Upper lobe of left lung (tissue), 6 donors: ENCODE results near the gene CUBN. TPM values are rescaled to one million over a fixed set of nuclear protein-coding genes. Genes with fewer than 3 reads are reported as not detected.

Experiments
- ATAC-seq, 2 donors: fragments of 200-7000 bp; cut with Tn5 transposase; one replicate each; pipeline ENCODE4 v1.9.1; 2022; ENCODE audit warnings: mild to moderate bottlenecking in 2 of 2, moderate library complexity in 2 of 2; ENCODE audit not compliant: low FRiP score in 2 of 2
- DNase-seq, 2 donors: peaks; one replicate each; pipeline ENCODE4 v3.0.0-alpha.2; 2019 to 2020
- H3K27ac ChIP-seq, 4 donors: fragments of 200-600 bp; sonication (generic); one replicate each; pipeline ENCODE4 v1.5.1; 2016 to 2019
- H3K27me3 ChIP-seq, 4 donors: fragments of 200-600 bp; sonication (generic); one replicate each; pipeline ENCODE4 v1.5.1; 2017 to 2019
- H3K36me3 ChIP-seq, 4 donors: fragments of 200-600 bp; sonication (generic); one replicate each; pipeline ENCODE4 v1.5.1; 2016 to 2019
- H3K4me1 ChIP-seq, 4 donors: fragments of 200-600 bp; sonication (generic); one replicate each; pipeline ENCODE4 v1.5.1; 2018 to 2019
- H3K4me3 ChIP-seq, 4 donors: fragments of 200-600 bp; sonication (generic); one replicate each; pipeline ENCODE4 v1.5.1; 2017 to 2019; ENCODE audit warnings: mild to moderate bottlenecking in 2 of 4, moderate library complexity in 1 of 4
- H3K9me3 ChIP-seq, 4 donors: fragments of 200-600 bp; sonication (generic); one replicate each; pipeline ENCODE4 v1.5.1; 2018 to 2019
- CTCF ChIP-seq, 6 experiments: fragments of 450-650 bp in 4 of 6; fragments of 200-600 bp in 2 of 6; sonication (generic) in 2 of 6; IDR thresholded peaks; one replicate each; pipeline ENCODE4 v1.5.1; 2016 to 2019; ENCODE audit warnings: antibody characterized with exemption in 6 of 6
- EP300 ChIP-seq, 4 donors: sonication (generic); formaldehyde crosslinking; IDR thresholded peaks; one replicate each; pipeline ENCODE4 v1.5.1; 2017; ENCODE audit warnings: antibody characterized with exemption in 4 of 4, control low read depth in 2 of 4
- POLR2A ChIP-seq, 4 donors: fragments of 450-650 bp; IDR thresholded peaks; one replicate each; pipeline ENCODE4 v1.5.1; 2016 to 2017; ENCODE audit warnings: antibody characterized with exemption in 4 of 4, mild to moderate bottlenecking in 2 of 4
- POLR2AphosphoS5 ChIP-seq, 2 donors: sonication (generic); formaldehyde crosslinking; IDR thresholded peaks; one replicate each; pipeline ENCODE4 v1.5.1; 2017; ENCODE audit warnings: antibody characterized with exemption in 2 of 2
- WGBS, 2 donors: methylation state at CpG; one replicate each; pipeline ENCODE4 v1.1.5; 2017 to 2018; 5-methylcytosine and 5-hydroxymethylcytosine counted together
- total RNA-seq, 6 donors: library from RNA; depleted of rRNA in 4 of 6; stranded (reverse); fragments of >200 nt in 4 of 6; gene quantifications; one replicate each; pipeline versions ENCODE4 v1.1.0 to v1.2.1, GENCODE V29; 2016 to 2021
- donor health status: DM: no; HTN: no; CAD: no; lungs with moderate emphysema.
- donor health status: DM: no; HTN: yes; CAD: no; lungs with severe emphysema.

Gene CUBN
- total RNA-seq, 6 donors from 2014 or later = 1.0 to 9.4 (median 5.3) TPM

- H3K9me3 ChIP-seq = peaks cover 0 to 15% (median 12%) of the 10 kb centered on the region in 4 donors
- ATAC-seq = no peak
- no peak overlapping the region for H3K27ac ChIP-seq
- no peaks in the 10 kb centered on the region for H3K27me3 ChIP-seq
- TF ChIP-seq POLR2AphosphoS5 (IDR thresholded peaks at IDR 0.05) = no peak
- no peak for TF ChIP-seq POLR2A (IDR thresholded peaks at IDR 0.05)
- no peak for TF ChIP-seq CTCF (IDR thresholded peaks at IDR 0.05)
- no peak for TF ChIP-seq EP300 (IDR thresholded peaks at IDR 0.05)
- 90% methylated on average over 1 of the region's 1 CpG for WGBS, 2 donors
- peaks cover 10 to 26% (median 16%) of the 10 kb centered on the region in 4 donors for H3K4me1 ChIP-seq
- no peak overlapping the region for H3K4me3 ChIP-seq
- no peak for DNase-seq
- H3K36me3 ChIP-seq = no peaks in the 10 kb centered on the region
Measured at GRCh38 chr10:16820018-16820417, 309.6 kb downstream of the CUBN start.

- ATAC-seq = no peak
- H3K36me3 ChIP-seq = no peaks in the 10 kb centered on the region
- peaks cover 0 to 15% (median 12%) of the 10 kb centered on the region in 4 donors for H3K9me3 ChIP-seq
- no peak for TF ChIP-seq CTCF (IDR thresholded peaks at IDR 0.05)
- TF ChIP-seq POLR2A (IDR thresholded peaks at IDR 0.05) = no peak
- TF ChIP-seq POLR2AphosphoS5 (IDR thresholded peaks at IDR 0.05) = no peak
- TF ChIP-seq EP300 (IDR thresholded peaks at IDR 0.05) = no peak
- DNase-seq = no peak
- peaks cover 10 to 29% (median 17%) of the 10 kb centered on the region in 4 donors for H3K4me1 ChIP-seq
- no peaks in the 10 kb centered on the region for H3K27me3 ChIP-seq
- H3K27ac ChIP-seq = no peak overlapping the region
- WGBS, 2 donors = 66 to 82% methylated on average over 3 of the region's 3 CpGs
- H3K4me3 ChIP-seq = no peak overlapping the region
Measured at GRCh38 chr10:16819436-16819835, 310.2 kb downstream of the CUBN start.

GRCh38 chr10:16819026-16819425 is 310.6 kb downstream of the CUBN start:
- no peak for ATAC-seq
- no peak for DNase-seq
- 85 to 87% methylated on average over 6 of the region's 6 CpGs for WGBS, 2 donors
- Histone ChIP-seq H3K27ac (no peak overlapping the region), H3K9me3 (peaks cover 0 to 15% (median 12%) of the 10 kb centered on the region in 4 donors), H3K27me3 (no peaks in the 10 kb centered on the region), H3K4me1 (peaks cover 10 to 29% (median 17%) of the 10 kb centered on the region in 4 donors), H3K4me3 (no peak overlapping the region), H3K36me3 (no peaks in the 10 kb centered on the region)
- TF ChIP-seq CTCF (IDR thresholded peaks at IDR 0.05) (no peak), EP300 (IDR thresholded peaks at IDR 0.05) (no peak), POLR2A (IDR thresholded peaks at IDR 0.05) (no peak), POLR2AphosphoS5 (IDR thresholded peaks at IDR 0.05) (no peak)

GRCh38 chr10:16817125-16818019 is 312.2 kb downstream of the CUBN start, which contains the start of gene RSU1:
RSU1 (minus strand) TSS chr10:16817424; CDS start chr10:16817081, 343 bp downstream.
- WGBS, 2 donors = 0 to 1% methylated on average over 39 to 63 of the region's 65 CpGs
- peak; percentile 99 to 100 for DNase-seq
- ATAC-seq = peak; percentile 98 to 100
- TF ChIP-seq POLR2AphosphoS5 (IDR thresholded peaks at IDR 0.05) (peak; percentile 87 to 89), CTCF (IDR thresholded peaks at IDR 0.05) (peak in 1 of 6 experiments; percentile 13), EP300 (IDR thresholded peaks at IDR 0.05) (peak in 2 of 4 donors; percentile 48 to 66), POLR2A (IDR thresholded peaks at IDR 0.05) (peak in 3 of 4 donors; percentile 29 to 82 (median 62))
- H3K4me1 ChIP-seq = peaks cover 10 to 29% (median 17%) of the 10 kb centered on the region in 4 donors
- H3K27ac ChIP-seq = peak within 1 kb of the TSS; percentile 87 to 93 (median 89)
- no peaks in the 10 kb centered on the region for H3K27me3 ChIP-seq
- peak within 1 kb of the TSS; percentile 67 to 77 (median 70) for H3K4me3 ChIP-seq
- peaks cover 0 to 7% (median 6%) of the 10 kb centered on the region in 4 donors for H3K9me3 ChIP-seq
- H3K36me3 ChIP-seq = no peaks in the 10 kb centered on the region
